Activated CD4-positive, alpha-beta T cell treated with anti-CD3 and anti-CD28 coated beads, Interleukin-2, Interleukin-4, amounts not matched to agents 100 ng/mL and 50 ng/mL, durations not matched to agents 16 hours and 8 hours (primary cell): ENCODE measurements around the gene ASPG.

ENCODE experiments used
- DNase-seq: peaks from one replicate; pipeline ENCODE4 v3.0.0-alpha.2; 2020; ENCODE audit warnings: low spot score

ASPG gene

GRCh38 chr14:104136472-104137296, 51.2 kb downstream of the ASPG start:
- no peak for DNase-seq

- peak; percentile 65 for DNase-seq
Observed at GRCh38 chr14:104137297-104138097, 52.0 kb downstream of the ASPG start.

DNA sequence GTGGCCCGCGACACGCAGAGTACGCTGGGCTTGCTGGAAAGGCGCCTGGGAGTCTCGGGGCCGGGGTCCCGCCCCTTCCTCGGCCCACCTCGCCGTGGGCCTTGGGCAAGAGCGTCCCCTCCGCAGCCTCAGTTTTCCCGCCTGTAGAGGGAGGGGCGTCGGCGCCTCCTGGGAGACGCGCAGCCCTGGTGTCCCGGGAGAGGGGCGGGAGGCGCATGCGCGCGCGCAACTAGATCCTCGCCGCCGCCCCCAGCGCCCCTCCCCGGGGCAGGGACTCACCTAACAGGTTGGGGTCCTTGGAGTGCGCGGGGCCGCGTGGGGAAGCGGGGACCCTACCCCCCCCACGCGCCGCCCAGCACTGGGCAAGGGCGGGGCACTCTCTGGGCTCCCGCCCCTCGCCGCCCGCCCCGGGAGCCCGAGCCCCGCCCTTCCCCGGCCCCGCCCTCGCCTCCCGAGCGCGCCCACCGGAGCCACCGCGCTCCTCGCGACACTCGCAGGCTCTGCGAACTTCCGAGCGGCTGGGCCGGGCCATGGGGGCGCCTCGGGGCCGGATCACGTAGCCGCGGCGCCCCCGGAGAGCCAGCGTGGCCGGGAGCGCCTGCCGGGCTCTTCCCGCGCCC, 52.7 kb downstream of the ASPG start, which contains the start of gene KIF26A:
KIF26A (plus strand) TSS at position 490 of the 620 bp plus-strand sequence. CDS start 136 bp downstream, outside the sequence.
- peak; percentile 11 for DNase-seq

- no peak for DNase-seq
Observed at GRCh38 chr14:104138718-104139459, 53.4 kb downstream of the ASPG start.

GRCh38 chr14:104139460-104140212, 54.1 kb downstream of the ASPG start:
- no peak for DNase-seq

DNA sequence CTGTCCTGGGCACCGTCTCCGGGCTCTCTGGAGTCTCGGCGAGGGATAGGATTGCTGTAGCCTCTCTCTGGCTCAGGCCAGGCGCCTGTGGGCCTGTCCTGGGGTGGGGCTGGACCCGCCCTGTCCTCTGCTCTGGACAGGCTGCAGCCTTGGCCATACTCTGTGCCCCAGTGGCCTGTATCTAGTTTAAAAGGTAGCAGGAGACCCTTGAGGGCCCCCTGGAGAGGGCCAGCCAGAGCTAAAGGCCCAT, 54.6 kb downstream of the ASPG start:
- DNase-seq, result no peak

- DNase-seq, result no peak
Observed at GRCh38 chr14:104140463-104141331, 55.2 kb downstream of the ASPG start.

DNA sequence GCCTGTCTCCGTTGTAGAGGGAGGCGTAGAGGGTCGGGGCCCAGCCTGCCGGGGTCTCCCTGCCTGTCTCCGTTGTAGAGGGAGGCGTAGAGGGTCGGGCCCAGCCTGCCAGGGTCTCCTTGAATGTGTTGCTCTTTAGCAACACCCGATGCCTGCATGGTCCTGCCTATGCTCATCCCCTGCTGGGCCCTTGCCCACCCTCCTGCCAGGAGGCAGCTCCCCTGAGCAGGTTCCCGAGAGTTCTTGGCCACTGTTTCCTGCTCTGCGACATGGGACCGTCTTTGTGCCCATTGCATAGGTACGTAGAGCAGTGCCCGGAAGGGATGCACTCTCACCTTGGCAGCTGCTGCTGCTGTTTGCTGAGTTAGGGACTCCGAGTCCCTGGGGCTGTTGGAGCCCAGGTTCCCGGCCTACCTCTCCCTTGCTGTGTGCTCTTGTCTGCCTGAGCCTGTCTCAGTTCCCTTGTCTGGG, 56.2 kb downstream of the ASPG start:
- no peak for DNase-seq

DNA sequence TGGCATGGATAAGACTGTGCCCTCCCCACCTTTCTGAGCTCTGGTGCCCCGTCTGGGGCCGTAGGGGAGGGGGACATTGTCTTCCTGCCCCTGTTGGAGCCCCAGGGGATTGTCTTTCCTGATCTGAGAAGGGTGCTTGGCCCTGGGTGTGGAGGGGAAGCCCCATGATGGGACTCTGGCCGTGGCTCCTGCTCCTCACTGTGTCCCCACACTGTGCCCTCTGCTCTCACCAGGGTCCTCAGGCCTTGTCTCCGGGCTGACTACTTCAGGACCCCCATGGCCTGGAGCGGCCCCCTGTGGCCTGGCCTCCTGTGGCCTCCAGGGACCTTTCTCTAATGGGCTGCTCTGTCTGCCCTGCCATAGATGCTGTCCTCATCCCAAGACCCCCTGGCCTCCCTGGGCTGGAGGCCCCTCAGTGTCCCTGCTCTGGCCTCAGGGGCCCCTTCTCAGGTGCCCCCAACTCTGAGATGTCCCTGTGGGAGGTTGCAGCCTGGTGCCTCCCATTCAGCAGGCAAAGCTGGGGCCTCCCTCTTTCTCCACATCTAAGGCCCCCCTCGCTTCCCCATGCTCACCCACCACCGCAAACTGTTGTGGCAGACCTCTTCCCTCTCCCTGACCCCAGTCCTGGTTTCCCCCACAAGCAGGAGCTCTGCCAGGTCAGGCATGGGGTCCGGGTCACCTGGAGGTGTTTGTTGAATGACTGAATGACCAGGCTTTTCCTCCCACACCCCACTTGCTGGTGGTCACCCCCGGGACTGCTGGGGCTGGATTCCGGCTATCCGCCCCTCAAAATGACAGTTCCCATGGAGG, 56.8 kb downstream of the ASPG start:
- no peak for DNase-seq

DNA sequence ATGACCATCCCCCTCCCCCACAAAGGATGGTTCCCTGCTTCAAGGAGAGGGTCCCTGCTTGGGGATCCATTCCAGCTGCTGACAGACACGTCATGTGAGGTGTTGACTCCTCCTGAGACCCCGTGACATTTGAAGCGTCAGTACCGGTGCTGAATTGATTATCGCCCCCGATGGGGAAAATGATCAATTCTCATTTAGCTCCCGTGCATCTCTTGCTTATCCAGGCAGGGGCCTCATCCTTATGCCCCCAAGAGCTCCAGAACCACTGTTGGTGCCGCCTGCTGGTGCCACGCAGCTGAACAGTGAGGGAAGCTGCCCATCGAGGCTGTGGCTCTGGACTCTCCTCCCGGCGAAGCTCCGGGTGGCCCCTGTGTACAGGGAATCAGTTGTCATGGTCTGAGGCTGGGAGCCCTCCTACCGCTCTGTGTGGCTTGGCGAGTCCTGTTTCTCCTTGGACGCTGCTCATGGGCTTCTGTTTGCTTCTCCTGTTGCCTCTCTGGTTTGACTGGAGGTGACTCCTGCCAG, 57.5 kb downstream of the ASPG start:
- DNase-seq, result no peak

DNA sequence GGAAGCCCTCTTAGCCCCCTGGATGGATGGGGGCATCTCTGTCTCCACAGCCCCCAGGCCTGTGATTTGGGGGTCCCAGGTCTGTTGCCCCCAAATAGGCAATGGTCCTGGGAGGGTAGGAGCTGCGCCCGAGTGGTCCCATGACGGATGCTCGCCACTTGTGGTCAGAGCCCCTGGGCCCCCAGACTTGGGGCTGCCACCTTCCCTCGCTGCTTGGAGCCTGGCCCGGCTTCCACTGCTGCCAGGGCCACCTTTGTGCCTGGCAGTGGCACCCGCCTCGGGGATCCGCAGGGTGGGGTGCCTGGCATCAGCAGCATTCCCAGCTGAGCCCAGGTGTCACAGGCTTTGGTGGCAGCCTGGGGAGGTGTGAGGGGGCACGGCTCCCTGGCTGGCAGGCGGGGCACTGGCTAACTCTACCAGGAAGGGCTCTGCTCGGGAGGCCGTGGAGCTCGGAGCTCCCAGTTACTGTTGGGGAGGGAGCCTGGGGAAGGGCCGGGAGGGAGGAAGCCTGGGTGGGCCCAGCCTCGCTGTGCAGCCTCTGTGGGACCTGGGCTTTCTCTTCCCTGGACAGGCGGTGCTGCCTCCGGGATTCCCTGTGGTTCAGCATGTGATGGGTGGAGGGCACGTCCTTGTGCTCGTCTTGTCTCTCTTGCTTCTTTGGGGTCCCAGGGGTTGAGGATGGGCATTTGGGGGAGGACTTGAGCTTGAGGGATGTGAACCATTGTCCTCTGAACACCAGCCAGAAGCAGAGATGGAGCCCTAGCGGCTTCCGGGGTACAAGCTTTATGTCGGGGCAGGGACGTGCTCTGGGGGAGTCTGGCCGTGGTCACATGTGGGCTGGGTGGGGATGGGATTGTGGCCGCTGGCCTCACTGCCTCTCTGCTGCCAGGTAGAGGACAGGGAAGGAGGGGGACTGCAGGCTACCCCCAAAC, 58.3 kb downstream of the ASPG start:
- DNase-seq, result no peak

DNA sequence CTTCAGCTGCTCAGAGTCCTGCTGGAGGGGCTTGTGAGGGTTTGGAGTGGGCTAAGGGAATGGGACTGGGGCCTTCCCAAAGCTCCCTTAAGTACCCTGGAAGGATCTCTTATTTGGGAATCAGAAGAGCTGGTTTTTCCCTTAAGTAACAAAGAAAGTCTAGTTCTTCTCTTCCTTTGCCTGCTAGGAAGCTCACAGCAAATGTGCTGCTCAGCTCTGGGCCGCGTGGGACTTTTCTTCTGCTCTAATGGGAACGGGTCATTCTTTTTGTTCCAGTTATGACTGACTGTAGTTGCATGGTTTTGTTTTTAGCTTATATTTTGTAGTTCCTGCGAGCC, 58.9 kb downstream of the ASPG start:
- DNase-seq, result no peak

DNA sequence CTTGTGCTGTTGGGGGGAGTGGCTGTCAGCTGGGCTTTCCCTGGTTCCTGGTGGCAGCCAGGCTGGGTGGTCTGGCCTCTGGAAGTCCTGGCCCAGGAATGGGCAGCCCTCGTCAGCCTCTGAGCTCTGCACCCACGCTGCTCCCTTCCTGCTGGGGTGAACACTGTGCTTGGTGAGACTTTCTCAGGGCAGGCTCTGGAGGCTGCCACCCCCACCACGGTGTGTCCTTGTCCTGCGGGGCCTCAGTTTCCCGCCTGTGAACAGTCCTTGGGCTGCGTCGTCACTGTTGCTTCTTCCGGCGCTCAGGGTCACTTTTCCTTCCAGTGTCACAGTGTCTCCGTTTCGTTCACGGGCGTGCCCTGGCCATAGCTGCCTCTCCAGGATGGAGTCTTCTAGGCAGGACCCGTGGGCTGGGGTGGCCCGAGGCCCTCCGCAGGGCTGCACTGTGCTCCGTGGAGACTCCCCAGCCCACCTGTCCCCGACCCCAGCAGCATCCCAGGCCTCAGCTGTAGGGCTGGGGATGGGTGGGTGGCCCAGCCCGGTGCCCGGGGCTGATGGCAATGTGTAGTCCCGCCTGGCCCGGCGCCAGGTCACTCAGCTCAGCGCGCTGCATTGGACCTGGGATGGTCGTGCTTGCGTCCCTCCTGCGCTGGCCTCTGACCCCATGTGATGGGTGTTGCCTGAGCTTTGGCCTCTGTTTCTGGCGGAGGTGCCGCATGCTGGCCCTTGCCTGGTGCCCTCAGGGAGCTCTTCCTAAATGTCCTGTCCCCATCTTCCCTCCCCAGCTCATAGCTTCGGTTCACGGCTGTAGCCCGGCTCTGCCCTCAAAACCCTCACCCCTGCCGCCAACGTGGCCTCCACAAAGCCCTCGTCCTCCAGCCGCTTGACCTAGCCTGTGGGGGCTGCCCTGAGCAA, 59.7 kb downstream of the ASPG start:
- no peak for DNase-seq

- DNase-seq, result no peak
Observed at GRCh38 chr14:104145826-104146601, 60.5 kb downstream of the ASPG start.

DNA sequence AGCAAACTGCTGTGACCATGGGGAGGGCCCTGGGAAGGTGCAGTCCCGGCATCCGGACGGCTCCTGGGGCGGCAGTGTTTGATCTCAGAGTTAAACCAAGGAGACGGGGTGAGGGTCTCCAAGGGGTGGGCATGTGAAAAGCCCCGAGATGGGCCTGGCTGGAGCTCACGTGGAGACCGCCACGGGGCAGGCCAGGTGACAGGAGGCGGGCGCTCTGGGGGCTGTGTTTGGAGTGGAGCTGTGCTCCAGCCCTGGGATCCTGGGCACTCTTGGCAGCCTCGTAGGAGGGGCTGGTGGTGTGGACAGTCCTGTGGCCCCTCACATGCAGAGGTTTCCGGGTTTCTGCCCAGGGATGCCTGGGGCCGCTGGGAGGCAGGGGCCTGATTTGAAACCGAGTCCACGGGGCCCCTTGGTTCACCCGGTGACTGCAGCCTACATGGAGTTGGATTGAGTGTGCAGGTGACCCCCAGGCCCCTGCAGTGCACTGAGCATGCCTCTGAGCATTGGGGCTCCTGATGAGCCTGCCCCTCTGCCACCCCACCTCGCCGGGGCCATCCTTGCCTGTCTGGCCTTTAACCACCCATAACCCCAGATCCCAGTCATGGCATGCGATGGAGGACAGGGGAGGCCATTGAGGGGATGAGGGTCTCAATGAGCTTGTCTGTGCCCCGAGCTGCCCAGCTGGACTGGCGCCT, 61.3 kb downstream of the ASPG start:
- DNase-seq, result no peak
